ENCODE data around the gene ARHGEF4. TPM values are rescaled to one million over a fixed set of nuclear protein-coding genes. Genes with fewer than 3 reads are reported as not detected.

The ARHGEF4 gene
- total and polyA plus RNA-seq, 2 experiments from 2014 or later = 26.0 to 82.2 TPM

- Histone ChIP-seq H3K9me3 (ENCODE audit: low read depth) (no peaks in the 10 kb centered on the region), H3K36me3 (peaks cover 4% of the 10 kb centered on the region), H3K4me1 (ENCODE audit: low read depth) (no peaks in the 10 kb centered on the region), H3K27me3 (no peaks in the 10 kb centered on the region), H3K4me3 (no peak overlapping the region), H3K27ac (no peak overlapping the region)
- TF ChIP-seq CTCF (IDR thresholded peaks at IDR 0.05; ENCODE audit: low read depth, low read length) = no peak
- DNase-seq (ENCODE audit: low read depth in 1 of 2, low spot score in 1 of 2) = no peak
Observed at GRCh38 chr2:131094463-131095281, 258.0 kb downstream of the ARHGEF4 start.

Other genes starting within 250 kb of the ARHGEF4 start
- 48.4 and 59.1 TPM in 2 replicates for gene CFC1, start 237.3 kb upstream of the ARHGEF4 start, total RNA-seq
- 52.6 and 84.2 TPM in 2 replicates for gene CFC1, start 237.3 kb upstream of the ARHGEF4 start, polyA plus RNA-seq
- gene POTEJ, start 225.5 kb upstream of the ARHGEF4 start, total RNA-seq = 1.1 and 4.1 TPM in 2 replicates
- gene POTEJ, start 225.5 kb upstream of the ARHGEF4 start, polyA plus RNA-seq = 0.59 and 0.70 TPM in 2 replicates
- 0.11 TPM in 1 of 2 replicates, not detected in the other for gene GPR148, start 107.8 kb upstream of the ARHGEF4 start, total RNA-seq
- gene GPR148, start 107.8 kb upstream of the ARHGEF4 start, polyA plus RNA-seq = 1.7 TPM in 1 of 2 replicates, not detected in the other
- 0.25 and 1.2 TPM in 2 replicates for gene AMER3, start 81.4 kb upstream of the ARHGEF4 start, total RNA-seq
- 0.26 TPM in 1 of 2 replicates, not detected in the other for gene AMER3, start 81.4 kb upstream of the ARHGEF4 start, polyA plus RNA-seq